Body of pancreas (tissue), 4 donors: ENCODE measurements around the gene ZNF416. TPM values are rescaled to one million over a fixed set of nuclear protein-coding genes. Genes with fewer than 3 reads are reported as not detected.

Source experiments
- ATAC-seq: fragments of 150-250 bp; one replicate; pipeline ENCODE4 v1.9.1; 2016
- DNase-seq, 4 donors: peaks; one replicate each; pipeline ENCODE4 v3.0.0-alpha.2; 2019
- H3K27ac ChIP-seq, 4 donors: fragments of 200-600 bp; sonication (generic); 1 replicate in 3 of 4; 2 replicates in 1 of 4; pipeline versions ENCODE4 v1.5.1 to v1.6.1; 2016 to 2019; ENCODE audit warnings: mild to moderate bottlenecking in 1 of 4, mixed read lengths in 1 of 4, moderate library complexity in 1 of 4
- H3K27me3 ChIP-seq, 2 donors: fragments of 200-600 bp; sonication (generic); one replicate each; pipeline ENCODE4 v1.6.0; 2016; ENCODE audit warnings: mild to moderate bottlenecking in 1 of 2
- H3K36me3 ChIP-seq, 2 donors: fragments of 200-600 bp; sonication (generic); replicated peaks in 1 of 2; 2 replicates each; pipeline ENCODE4 v1.5.1; 2016; ENCODE audit warnings: low read depth in 2 of 2; ENCODE audit not compliant: insufficient read depth in 1 of 2
- H3K4me1 ChIP-seq: fragments of 200-600 bp; sonication (generic); one replicate; pipeline ENCODE4 v1.6.0; 2016
- H3K4me3 ChIP-seq, 2 donors: fragments of 200-600 bp; sonication (generic); 1 replicate in 1 of 2; 2 replicates in 1 of 2; pipeline ENCODE4 v1.5.1; 2016 to 2019
- H3K9me3 ChIP-seq, 3 donors: fragments of 200-600 bp; sonication (generic); 1 replicate in 2 of 3; 2 replicates in 1 of 3; pipeline ENCODE4 v1.5.1; 2016
- POLR2A ChIP-seq, 3 donors: fragments of 450-650 bp; IDR thresholded peaks; one replicate each; pipeline ENCODE4 v1.6.1; 2016; ENCODE audit warnings: antibody characterized with exemption in 3 of 3, mild to moderate bottlenecking in 2 of 3
- WGBS, 2 donors: methylation state at CpG; one replicate each; pipeline ENCODE4 v1.1.5; 2017; 5-methylcytosine and 5-hydroxymethylcytosine counted together
- intact Hi-C: fragments of 100-400 bp; cut with DNase I; formaldehyde crosslinking; loops from one replicate; pipeline ENCODE4 v1.15.1; 2023
- total RNA-seq, 2 donors: library from RNA; depleted of rRNA; stranded (reverse); fragments of >200 nt; gene quantifications; one replicate each; pipeline ENCODE4 v1.1.0, GENCODE V29; 2016
- TF ChIP-seq, protein P1 (sequence below), 7 experiments: fragments of 450-650 bp in 4 of 7; fragments of 200-600 bp in 3 of 7; sonication (generic) in 3 of 7; IDR thresholded peaks; one replicate each; pipeline ENCODE4 v1.5.1; 2016 to 2019; ENCODE audit warnings: antibody characterized with exemption in 7 of 7

Gene ZNF416
- total RNA-seq, 2 donors from 2014 or later: 0.66 to 2.1 TPM

DNA sequence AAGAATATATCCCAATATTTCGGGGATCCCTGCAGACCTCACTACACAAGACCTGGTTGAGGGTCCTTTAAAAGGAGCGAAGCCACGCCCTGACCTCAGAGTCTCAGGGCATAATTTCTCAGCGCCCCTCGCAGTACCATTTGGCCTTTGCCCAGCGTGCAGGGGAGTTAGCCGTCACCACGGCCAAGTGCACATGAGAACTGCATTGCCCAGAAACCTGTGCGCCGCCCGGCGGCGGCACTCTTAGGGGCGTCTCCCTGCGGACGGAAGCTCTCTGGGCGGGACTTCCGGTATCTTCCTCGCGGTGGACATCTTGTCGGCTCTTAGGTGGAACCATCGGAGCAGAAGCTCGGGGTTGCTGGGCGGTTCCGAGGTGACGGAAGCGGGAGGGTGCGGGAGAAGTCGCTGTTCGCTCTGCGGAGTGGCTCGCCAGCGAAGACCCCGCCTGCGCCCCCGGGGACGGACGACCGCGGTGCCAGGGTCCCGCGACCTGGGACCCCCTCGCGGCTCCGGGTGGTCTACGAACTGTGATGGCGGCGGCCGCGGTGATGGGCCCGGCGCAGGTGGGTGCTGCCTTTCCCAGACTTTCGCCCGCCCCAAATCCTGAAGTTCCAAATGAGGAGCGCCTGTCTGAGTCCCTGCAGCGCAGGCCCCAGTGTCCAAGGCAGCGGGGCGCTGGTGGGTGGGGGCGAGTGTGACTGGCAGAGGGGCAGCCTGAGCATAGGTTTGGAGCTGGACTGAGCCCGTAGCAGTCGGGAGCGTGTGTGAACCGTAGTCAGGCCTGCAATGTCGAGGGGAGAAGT, 35.4 kb upstream of the ZNF416 start, which contains the start of gene ZNF134:
Gene ZNF134 (plus strand): TSS at position 302 of the 803 bp plus-strand sequence. CDS start 5,227 bp downstream, outside the sequence.
- peaks cover 0 to 44% (median 0%) of the 10 kb centered on the region in 3 donors for H3K9me3 ChIP-seq
- 2 to 4% methylated on average over 32 to 63 of the region's 64 CpGs for WGBS, 2 donors

DNA sequence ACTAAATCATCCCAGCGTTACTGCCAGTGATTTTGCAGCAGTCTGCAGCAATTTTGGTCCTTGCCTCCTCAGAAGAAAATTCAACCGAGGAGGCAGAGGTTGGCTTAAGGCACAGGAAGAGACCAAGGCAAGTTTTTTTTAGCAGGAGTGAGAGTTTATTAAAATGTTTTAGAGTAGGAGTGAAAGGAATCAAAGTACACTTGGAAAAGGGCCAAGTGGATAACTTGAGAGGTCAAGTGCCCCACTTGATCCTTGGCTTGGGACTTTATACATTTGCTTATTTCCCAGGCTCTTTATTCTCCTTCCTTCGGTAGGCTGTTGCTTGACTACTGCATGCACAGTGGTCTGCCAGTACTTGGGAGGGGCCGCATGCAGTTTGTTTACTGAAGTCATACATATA, 32.4 kb upstream of the ZNF416 start:
- intact Hi-C loops: no loop called here
- H3K4me3 ChIP-seq: no peak overlapping the region
- H3K9me3 ChIP-seq: peaks cover 0 to 14% (median 0%) of the 10 kb centered on the region in 3 donors
- DNase-seq (no peak), ATAC-seq (no peak)
- peaks cover 0 to 1% of the 10 kb centered on the region in 2 donors for H3K36me3 ChIP-seq
- H3K27me3 ChIP-seq: no peaks in the 10 kb centered on the region
- WGBS, 2 donors: 68 to 72% methylated on average over 4 of the region's 4 CpGs
- H3K4me1 ChIP-seq: peaks cover 12% of the 10 kb centered on the region
- H3K27ac ChIP-seq: no peak overlapping the region
- TF ChIP-seq, protein P1, sequence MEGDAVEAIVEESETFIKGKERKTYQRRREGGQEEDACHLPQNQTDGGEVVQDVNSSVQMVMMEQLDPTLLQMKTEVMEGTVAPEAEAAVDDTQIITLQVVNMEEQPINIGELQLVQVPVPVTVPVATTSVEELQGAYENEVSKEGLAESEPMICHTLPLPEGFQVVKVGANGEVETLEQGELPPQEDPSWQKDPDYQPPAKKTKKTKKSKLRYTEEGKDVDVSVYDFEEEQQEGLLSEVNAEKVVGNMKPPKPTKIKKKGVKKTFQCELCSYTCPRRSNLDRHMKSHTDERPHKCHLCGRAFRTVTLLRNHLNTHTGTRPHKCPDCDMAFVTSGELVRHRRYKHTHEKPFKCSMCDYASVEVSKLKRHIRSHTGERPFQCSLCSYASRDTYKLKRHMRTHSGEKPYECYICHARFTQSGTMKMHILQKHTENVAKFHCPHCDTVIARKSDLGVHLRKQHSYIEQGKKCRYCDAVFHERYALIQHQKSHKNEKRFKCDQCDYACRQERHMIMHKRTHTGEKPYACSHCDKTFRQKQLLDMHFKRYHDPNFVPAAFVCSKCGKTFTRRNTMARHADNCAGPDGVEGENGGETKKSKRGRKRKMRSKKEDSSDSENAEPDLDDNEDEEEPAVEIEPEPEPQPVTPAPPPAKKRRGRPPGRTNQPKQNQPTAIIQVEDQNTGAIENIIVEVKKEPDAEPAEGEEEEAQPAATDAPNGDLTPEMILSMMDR (IDR thresholded peaks at IDR 0.05): no peak
- TF ChIP-seq POLR2A (IDR thresholded peaks at IDR 0.05): no peak

More for the DNA sequence above, 35.4 kb upstream of the ZNF416 start, which contains the start of gene ZNF134:
- peak; percentile 94 for ATAC-seq
- TF ChIP-seq, protein P1 (IDR thresholded peaks at IDR 0.05): peak in 2 of 7 experiments; percentile 15 to 46
- peak in 2 of 3 donors; percentile 31 to 34 for TF ChIP-seq POLR2A (IDR thresholded peaks at IDR 0.05)
- no peaks in the 10 kb centered on the region for H3K27me3 ChIP-seq
- peak; percentile 88 to 93 (median 91) for DNase-seq
- intact Hi-C loops: no loop called here
- peak within 1 kb of the TSS in 3 of 4 donors; percentile 34 to 63 (median 42) for H3K27ac ChIP-seq
- H3K4me3 ChIP-seq: peak within 1 kb of the TSS; percentile 85 to 100
- H3K4me1 ChIP-seq: peaks cover 12% of the 10 kb centered on the region
- H3K36me3 ChIP-seq: peaks cover 2 to 12% of the 10 kb centered on the region in 2 donors

DNA sequence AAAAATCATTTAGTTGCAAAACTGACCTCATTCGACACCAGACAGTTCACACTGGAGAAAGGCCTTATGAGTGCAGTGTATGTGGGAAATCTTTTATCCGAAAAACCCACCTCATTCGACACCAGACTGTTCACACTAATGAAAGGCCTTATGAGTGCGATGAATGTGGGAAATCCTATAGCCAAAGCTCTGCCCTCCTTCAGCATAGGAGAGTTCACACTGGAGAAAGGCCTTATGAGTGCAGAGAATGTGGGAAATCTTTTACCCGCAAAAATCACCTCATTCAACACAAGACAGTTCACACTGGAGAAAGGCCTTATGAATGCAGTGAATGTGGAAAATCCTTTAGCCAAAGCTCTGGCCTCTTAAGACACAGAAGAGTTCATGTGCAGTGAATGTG, 28.2 kb upstream of the ZNF416 start:
- no peak for TF ChIP-seq POLR2A (IDR thresholded peaks at IDR 0.05)
- TF ChIP-seq, protein P1 (IDR thresholded peaks at IDR 0.05): no peak
- intact Hi-C loops: no loop called here
- WGBS, 2 donors: 94 to 96% methylated on average over 5 of the region's 5 CpGs
- Histone ChIP-seq H3K36me3 (no peaks in the 10 kb centered on the region), H3K27me3 (no peaks in the 10 kb centered on the region), H3K9me3 (peaks cover 0 to 11% (median 0%) of the 10 kb centered on the region in 3 donors), H3K4me3 (no peak overlapping the region), H3K27ac (no peak overlapping the region), H3K4me1 (no peaks in the 10 kb centered on the region)
- DNase-seq: no peak
- ATAC-seq: no peak

DNA sequence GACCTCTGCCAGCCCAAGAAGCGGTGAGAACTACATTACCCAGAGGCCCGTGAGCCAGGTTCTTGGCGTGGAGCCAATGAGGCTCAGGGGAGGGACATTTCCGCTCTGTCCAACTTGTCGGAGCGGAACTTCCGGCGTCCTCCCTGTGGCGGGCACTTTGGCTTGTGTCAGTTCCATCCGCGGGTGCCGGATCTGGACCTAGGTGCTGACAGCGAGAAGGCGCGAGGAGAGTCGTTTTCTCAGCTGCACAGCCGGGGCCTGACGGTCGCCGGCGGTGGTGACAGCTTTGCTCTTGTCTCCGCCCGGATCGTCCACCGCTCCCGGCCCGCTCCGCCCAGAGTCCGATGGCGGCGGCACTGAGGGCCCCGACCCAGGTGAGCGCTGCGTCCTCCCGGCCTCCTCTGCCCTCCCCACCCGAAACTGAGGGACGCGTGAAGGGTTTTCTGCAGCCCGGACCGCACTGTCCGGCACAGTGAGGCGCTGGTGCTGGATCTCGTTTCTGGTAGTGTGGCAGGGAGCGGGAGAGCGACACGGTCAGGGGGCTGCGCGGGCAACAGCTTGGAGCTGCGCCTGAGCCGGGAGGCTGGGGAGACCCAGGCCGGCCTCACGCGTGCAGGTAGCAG, 21.2 kb upstream of the ZNF416 start, which contains the start of gene ZNF530:
Gene ZNF530 (plus strand): TSS at position 125 of the 623 bp plus-strand sequence. CDS start 4,461 bp downstream, outside the sequence.
- TF ChIP-seq POLR2A (IDR thresholded peaks at IDR 0.05): peak in 1 of 3 donors; percentile 26
- TF ChIP-seq, protein P1 (IDR thresholded peaks at IDR 0.05): no peak
- Histone ChIP-seq H3K27ac (no peak within 1 kb of the TSS), H3K36me3 (no peaks in the 10 kb centered on the region), H3K4me3 (peak within 1 kb of the TSS; percentile 58 to 60), H3K4me1 (peaks cover 12% of the 10 kb centered on the region), H3K9me3 (peaks cover 0 to 12% (median 0%) of the 10 kb centered on the region in 3 donors), H3K27me3 (no peaks in the 10 kb centered on the region)
- DNase-seq (peak; percentile 92 to 95 (median 94)), ATAC-seq (peak; percentile 97)
- 0 to 1% methylated on average over 5 to 53 of the region's 53 CpGs for WGBS, 2 donors
- intact Hi-C loops: no loop called here
